CMK (cell line): ENCODE measurements around the gene DNAJB12.

Source experiments
- DNase-seq: peaks from one replicate; pipeline ENCODE4 v3.0.0-alpha.2; 2010; ENCODE audit warnings: low read depth

Gene DNAJB12

DNA sequence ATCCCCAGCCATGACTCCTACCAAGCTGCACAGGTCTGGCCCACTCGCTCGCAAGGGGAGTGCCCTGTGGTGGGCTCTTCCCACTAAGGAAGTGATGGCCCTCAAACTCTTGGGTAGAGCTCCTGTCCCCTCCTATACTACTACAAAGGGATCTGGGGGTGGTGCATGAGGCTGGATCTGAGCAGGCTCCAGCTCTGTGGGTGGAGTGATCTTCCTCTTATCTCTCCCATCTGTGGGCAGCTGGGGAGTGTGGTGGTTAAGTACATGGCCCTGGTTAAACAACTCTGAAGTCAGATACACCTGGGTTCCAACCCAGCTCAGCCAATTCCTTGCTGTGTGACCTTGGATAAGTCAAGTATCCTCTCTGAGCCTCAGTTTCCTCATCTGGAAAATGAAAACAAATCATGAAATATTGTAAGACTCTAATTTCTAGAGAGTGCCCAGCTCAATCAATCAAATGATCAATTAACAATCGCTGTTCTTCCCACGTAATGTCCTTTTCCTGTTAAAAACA is 63.6 kb downstream of the DNAJB12 start:
- peak; percentile 82 for DNase-seq

- no peak for DNase-seq
Measured at GRCh38 chr10:72285972-72286521, 68.7 kb downstream of the DNAJB12 start.

GRCh38 chr10:72283131-72283530 is 71.6 kb downstream of the DNAJB12 start:
- DNase-seq = no peak
